BE2C (cell line): ENCODE measurements around the gene ANKRD11.

ENCODE experiments used
- DNase-seq: peaks from one replicate; pipeline ENCODE4 v3.0.0-alpha.2; 2020
- H3K27me3 ChIP-seq: fragments of 250-450 bp; sonication (Bioruptor Pico); 2 replicates; pipeline ENCODE4 v1.5.1; 2020; ENCODE audit warnings: mild to moderate bottlenecking
- H3K36me3 ChIP-seq: fragments of 250-450 bp; sonication (Bioruptor Pico); 2 replicates; pipeline ENCODE4 v1.5.1; 2020; ENCODE audit warnings: mild to moderate bottlenecking
- H3K4me1 ChIP-seq: fragments of 250-450 bp; sonication (Bioruptor Pico); 2 replicates; pipeline ENCODE4 v1.5.1; 2020
- H3K4me3 ChIP-seq: 2 replicates; pipeline ENCODE4 v1.5.1; 2011; ENCODE audit warnings: low read depth, low read length
- H3K9me3 ChIP-seq: fragments of 250-450 bp; sonication (Bioruptor Pico); 2 replicates; pipeline ENCODE4 v1.5.1; 2020
- TF ChIP-seq, protein P1 (sequence below): IDR thresholded peaks from 2 replicates; pipeline ENCODE4 v1.5.1; 2012; ENCODE audit warnings: mild to moderate bottlenecking, low read depth, low read length

Gene ANKRD11

DNA sequence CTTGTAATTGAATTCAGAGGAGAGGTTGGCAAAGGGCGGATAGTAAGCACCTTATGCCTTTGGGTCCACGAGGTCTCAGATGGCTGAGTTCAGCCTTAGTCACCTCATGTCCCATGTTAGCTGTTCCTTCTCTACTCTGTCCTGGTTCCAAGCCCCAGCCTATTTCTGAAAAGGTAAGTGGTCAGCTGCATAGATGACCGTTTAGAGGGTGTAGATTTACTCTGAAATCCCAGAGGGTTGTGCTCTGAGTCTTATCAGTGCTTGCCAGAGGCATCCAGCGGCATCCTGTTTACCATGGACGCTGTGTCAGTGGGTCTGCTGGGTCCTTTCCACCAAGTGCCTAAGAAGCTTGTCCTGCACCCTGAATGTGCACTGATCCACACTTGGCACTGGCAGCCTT lies 271.0 kb downstream of the ANKRD11 start:
- H3K9me3 ChIP-seq, result no peaks in the 10 kb centered on the region

More for the DNA sequence above, 271.0 kb downstream of the ANKRD11 start:
- TF ChIP-seq, protein P1, sequence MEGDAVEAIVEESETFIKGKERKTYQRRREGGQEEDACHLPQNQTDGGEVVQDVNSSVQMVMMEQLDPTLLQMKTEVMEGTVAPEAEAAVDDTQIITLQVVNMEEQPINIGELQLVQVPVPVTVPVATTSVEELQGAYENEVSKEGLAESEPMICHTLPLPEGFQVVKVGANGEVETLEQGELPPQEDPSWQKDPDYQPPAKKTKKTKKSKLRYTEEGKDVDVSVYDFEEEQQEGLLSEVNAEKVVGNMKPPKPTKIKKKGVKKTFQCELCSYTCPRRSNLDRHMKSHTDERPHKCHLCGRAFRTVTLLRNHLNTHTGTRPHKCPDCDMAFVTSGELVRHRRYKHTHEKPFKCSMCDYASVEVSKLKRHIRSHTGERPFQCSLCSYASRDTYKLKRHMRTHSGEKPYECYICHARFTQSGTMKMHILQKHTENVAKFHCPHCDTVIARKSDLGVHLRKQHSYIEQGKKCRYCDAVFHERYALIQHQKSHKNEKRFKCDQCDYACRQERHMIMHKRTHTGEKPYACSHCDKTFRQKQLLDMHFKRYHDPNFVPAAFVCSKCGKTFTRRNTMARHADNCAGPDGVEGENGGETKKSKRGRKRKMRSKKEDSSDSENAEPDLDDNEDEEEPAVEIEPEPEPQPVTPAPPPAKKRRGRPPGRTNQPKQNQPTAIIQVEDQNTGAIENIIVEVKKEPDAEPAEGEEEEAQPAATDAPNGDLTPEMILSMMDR, result no peak
- Histone ChIP-seq H3K4me1 (no peaks in the 10 kb centered on the region), H3K36me3 (peaks cover 16% of the 10 kb centered on the region), H3K4me3 (no peak overlapping the region), H3K27me3 (no peaks in the 10 kb centered on the region)
- DNase-seq, result no peak
